Measurements from ENCODE around the gene LHX4. TPM values are rescaled to one million over a fixed set of nuclear protein-coding genes. Genes with fewer than 3 reads are reported as not detected.

LHX4 gene
- total RNA-seq, 2 donors from 2014 or later: 0.40 TPM; not detected in 1

GRCh38 chr1:180261030-180261429 lies 31.0 kb downstream of the LHX4 start:
- no peak for ATAC-seq (replicated peaks)
- Mint-ChIP-seq H3K9me3 (no peaks in the 10 kb centered on the region), H3K27me3 (peaks cover 15% of the 10 kb centered on the region), H3K27ac (no peak overlapping the region), H3K36me3 (ENCODE audit: low read depth) (no peaks in the 10 kb centered on the region), H3K4me1 (no peaks in the 10 kb centered on the region), H3K4me3 (no peak overlapping the region)

GRCh38 chr1:180261524-180262155 lies 31.6 kb downstream of the LHX4 start:
- no peaks in the 10 kb centered on the region for H3K36me3 Mint-ChIP-seq (ENCODE audit: low read depth)
- peaks cover 12% of the 10 kb centered on the region for H3K27me3 Mint-ChIP-seq
- no peak overlapping the region for H3K4me3 Mint-ChIP-seq
- ATAC-seq (replicated peaks): no peak
- H3K4me1 Mint-ChIP-seq: no peaks in the 10 kb centered on the region
- H3K9me3 Mint-ChIP-seq: no peaks in the 10 kb centered on the region
- H3K27ac Mint-ChIP-seq: no peak overlapping the region

- H3K9me3 Mint-ChIP-seq: no peaks in the 10 kb centered on the region
- H3K27me3 Mint-ChIP-seq: peaks cover 6% of the 10 kb centered on the region
- H3K27ac Mint-ChIP-seq: no peak overlapping the region
- ATAC-seq (replicated peaks): no peak
- no peak overlapping the region for H3K4me3 Mint-ChIP-seq
- H3K36me3 Mint-ChIP-seq (ENCODE audit: low read depth): no peaks in the 10 kb centered on the region
- no peaks in the 10 kb centered on the region for H3K4me1 Mint-ChIP-seq
These were observed 32.8 kb downstream of the LHX4 start for GRCh38 chr1:180262628-180263488.

GRCh38 chr1:180264595-180264994 lies 34.5 kb downstream of the LHX4 start:
- ATAC-seq (replicated peaks): no peak
- Mint-ChIP-seq H3K36me3 (ENCODE audit: low read depth) (no peaks in the 10 kb centered on the region), H3K27me3 (no peaks in the 10 kb centered on the region), H3K9me3 (no peaks in the 10 kb centered on the region), H3K4me3 (no peak overlapping the region), H3K27ac (no peak overlapping the region), H3K4me1 (no peaks in the 10 kb centered on the region)

- no peak overlapping the region for H3K4me3 Mint-ChIP-seq
- no peaks in the 10 kb centered on the region for H3K9me3 Mint-ChIP-seq
- no peak overlapping the region for H3K27ac Mint-ChIP-seq
- no peaks in the 10 kb centered on the region for H3K27me3 Mint-ChIP-seq
- H3K4me1 Mint-ChIP-seq: no peaks in the 10 kb centered on the region
- H3K36me3 Mint-ChIP-seq (ENCODE audit: low read depth): no peaks in the 10 kb centered on the region
- no peak for ATAC-seq (replicated peaks)
These were observed 35.1 kb downstream of the LHX4 start for GRCh38 chr1:180265201-180265600.

GRCh38 chr1:180265871-180266270 lies 35.8 kb downstream of the LHX4 start:
- no peak for ATAC-seq (replicated peaks)

GRCh38 chr1:180266275-180267210 lies 36.5 kb downstream of the LHX4 start:
- Mint-ChIP-seq H3K36me3 (ENCODE audit: low read depth) (no peaks in the 10 kb centered on the region), H3K4me1 (no peaks in the 10 kb centered on the region), H3K9me3 (no peaks in the 10 kb centered on the region), H3K27me3 (no peaks in the 10 kb centered on the region), H3K27ac (no peak overlapping the region), H3K4me3 (no peak overlapping the region)
- ATAC-seq (replicated peaks): no peak

More at GRCh38 chr1:180265871-180266270, 35.8 kb downstream of the LHX4 start:
- Mint-ChIP-seq H3K27ac (no peak overlapping the region), H3K4me3 (no peak overlapping the region), H3K9me3 (no peaks in the 10 kb centered on the region), H3K4me1 (no peaks in the 10 kb centered on the region), H3K36me3 (ENCODE audit: low read depth) (no peaks in the 10 kb centered on the region), H3K27me3 (no peaks in the 10 kb centered on the region)

GRCh38 chr1:180267211-180267561 lies 37.1 kb downstream of the LHX4 start:
- ATAC-seq (replicated peaks): no peak
- H3K36me3 Mint-ChIP-seq (ENCODE audit: low read depth): no peaks in the 10 kb centered on the region
- no peaks in the 10 kb centered on the region for H3K4me1 Mint-ChIP-seq
- H3K27me3 Mint-ChIP-seq: no peaks in the 10 kb centered on the region
- no peaks in the 10 kb centered on the region for H3K9me3 Mint-ChIP-seq
- H3K4me3 Mint-ChIP-seq: no peak overlapping the region
- no peak overlapping the region for H3K27ac Mint-ChIP-seq

GRCh38 chr1:180267761-180268555 lies 37.9 kb downstream of the LHX4 start:
- no peak overlapping the region for H3K27ac Mint-ChIP-seq
- ATAC-seq (replicated peaks): no peak

GRCh38 chr1:180268556-180269075 lies 38.6 kb downstream of the LHX4 start:
- no peak for ATAC-seq (replicated peaks)
- Mint-ChIP-seq H3K27ac (no peak overlapping the region), H3K4me3 (no peak overlapping the region), H3K9me3 (no peaks in the 10 kb centered on the region), H3K4me1 (no peaks in the 10 kb centered on the region), H3K36me3 (ENCODE audit: low read depth) (no peaks in the 10 kb centered on the region), H3K27me3 (no peaks in the 10 kb centered on the region)

More at GRCh38 chr1:180267761-180268555, 37.9 kb downstream of the LHX4 start:
- H3K36me3 Mint-ChIP-seq (ENCODE audit: low read depth): no peaks in the 10 kb centered on the region
- no peaks in the 10 kb centered on the region for H3K9me3 Mint-ChIP-seq
- no peaks in the 10 kb centered on the region for H3K4me1 Mint-ChIP-seq
- no peak overlapping the region for H3K4me3 Mint-ChIP-seq
- H3K27me3 Mint-ChIP-seq: no peaks in the 10 kb centered on the region

- H3K36me3 Mint-ChIP-seq (ENCODE audit: low read depth): peaks cover 3% of the 10 kb centered on the region
- H3K9me3 Mint-ChIP-seq: no peaks in the 10 kb centered on the region
- H3K4me3 Mint-ChIP-seq: no peak overlapping the region
- no peaks in the 10 kb centered on the region for H3K27me3 Mint-ChIP-seq
- no peak for ATAC-seq (replicated peaks)
- no peak overlapping the region for H3K27ac Mint-ChIP-seq
- H3K4me1 Mint-ChIP-seq: no peaks in the 10 kb centered on the region
These were observed 39.8 kb downstream of the LHX4 start for GRCh38 chr1:180269645-180270529.

GRCh38 chr1:180270530-180271271 lies 40.6 kb downstream of the LHX4 start:
- H3K27me3 Mint-ChIP-seq: no peaks in the 10 kb centered on the region
- H3K4me3 Mint-ChIP-seq: no peak overlapping the region
- H3K9me3 Mint-ChIP-seq: no peaks in the 10 kb centered on the region
- H3K4me1 Mint-ChIP-seq: no peaks in the 10 kb centered on the region
- no peak for ATAC-seq (replicated peaks)
- H3K36me3 Mint-ChIP-seq (ENCODE audit: low read depth): peaks cover 8% of the 10 kb centered on the region
- peak overlapping the region; percentile 45 for H3K27ac Mint-ChIP-seq
